Measurements from ENCODE around the gene WNK2. TPM values are rescaled to one million over a fixed set of nuclear protein-coding genes. Genes with fewer than 3 reads are reported as not detected.

The WNK2 gene
- total and polyA plus RNA-seq, 2 donors (not counting 3 experiments of a cell fraction or from before 2014, with no cell fraction given): not detected

DNA sequence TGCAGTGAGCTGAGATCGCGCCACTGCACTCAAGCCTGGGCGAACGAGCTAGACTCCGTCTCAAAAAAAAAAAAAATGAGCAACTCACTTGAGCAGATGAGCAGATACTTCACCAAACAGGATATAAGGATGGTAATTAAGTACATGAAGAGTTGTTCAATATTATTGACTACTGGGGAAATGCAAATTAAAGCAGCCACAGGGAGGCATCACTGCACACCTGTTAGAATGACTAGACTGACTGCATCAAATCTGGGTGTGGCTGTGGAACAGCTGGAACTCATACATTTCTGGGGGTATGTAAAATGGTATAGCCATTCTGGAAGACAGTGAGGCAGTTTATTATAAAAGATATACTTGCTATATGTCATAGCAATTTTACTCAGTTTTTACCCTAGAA, 93.0 kb downstream of the WNK2 start:
- no peaks in the 10 kb centered on the region for H4K20me1 ChIP-seq (replicated peaks; ENCODE audit: control insufficient read depth, extremely low read depth, insufficient read depth, low read length)
- no peaks in the 10 kb centered on the region for H3K79me2 ChIP-seq (ENCODE audit: control insufficient read depth, insufficient read depth, low read length)
- H3K9ac ChIP-seq (replicated peaks; ENCODE audit: extremely low read depth, insufficient read depth, low read length): no peak overlapping the region
- intact Hi-C loops (cut with micrococcal nuclease) (no loop called here), dilution Hi-C loops (cut with MboI; ENCODE audit: extremely low pct_ligation_motif_present, low sequenced_read_pairs) (no loop called here)
- CTCF ChIA-PET: interaction anchor here (0.8 kb wide), 1 partner anchor 109 kb away, joined by 3 read pairs; no protein-coding TSS in a partner anchor
- H3K4me1 ChIP-seq (ENCODE audit: control insufficient read depth, extremely low read depth, insufficient read depth, low read length): no peaks in the 10 kb centered on the region
- no TSS peak for BruUV-seq (replicated peaks)
- no peaks in the 10 kb centered on the region for H3K9me3 ChIP-seq (replicated peaks; ENCODE audit: control insufficient read depth, insufficient read depth, low read length)
- DNase-seq (ENCODE audit: low read depth, low spot score) (no peak), FAIRE-seq (no peak)
- no peak overlapping the region for H3K4me2 ChIP-seq (ENCODE audit: insufficient read depth, low read length)
- no peak overlapping the region for H2AFZ ChIP-seq (ENCODE audit: low read depth, low read length)
- H3K9me1 ChIP-seq (replicated peaks; ENCODE audit: control insufficient read depth, extremely low read depth, insufficient read depth, low read length): no peaks in the 10 kb centered on the region
- POLR2A ChIA-PET: no interaction called here
- H3K36me3 ChIP-seq (ENCODE audit: control insufficient read depth in 2 of 2, extremely low read depth in 1 of 2, insufficient read depth in 2 of 2, low read length in 2 of 2): no peaks in the 10 kb centered on the region
- no peak overlapping the region for H3K27ac ChIP-seq (ENCODE audit: insufficient read depth, low read depth, low read length)
- TF ChIP-seq, protein P1, sequence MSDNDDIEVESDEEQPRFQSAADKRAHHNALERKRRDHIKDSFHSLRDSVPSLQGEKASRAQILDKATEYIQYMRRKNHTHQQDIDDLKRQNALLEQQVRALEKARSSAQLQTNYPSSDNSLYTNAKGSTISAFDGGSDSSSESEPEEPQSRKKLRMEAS (IDR thresholded peaks at IDR 0.05; ENCODE audit: insufficient read depth, insufficient read length): no peak
- TF ChIP-seq MYC (IDR thresholded peaks at IDR 0.05; ENCODE audit: low read depth, low read length) (no peak), GATA2 (IDR thresholded peaks at IDR 0.05; ENCODE audit: insufficient read depth, insufficient read length, low read depth, low read length) (no peak), JUN (IDR thresholded peaks at IDR 0.05; ENCODE audit: borderline replicate concordance, insufficient read depth, insufficient read length, low read depth) (no peak), EZH2 (IDR thresholded peaks at IDR 0.05; ENCODE audit: borderline replicate concordance, low read depth, low read length, severe bottlenecking) (no peak), POLR2A (IDR thresholded peaks at IDR 0.05; ENCODE audit: low read depth, low read length) (no peak), POLR2AphosphoS5 (IDR thresholded peaks at IDR 0.05; ENCODE audit: insufficient read depth, low read depth, low read length) (no peak), FOS (IDR thresholded peaks at IDR 0.05; ENCODE audit: borderline replicate concordance, insufficient read depth, low read length) (no peak)
- TF ChIP-seq, protein P2, sequence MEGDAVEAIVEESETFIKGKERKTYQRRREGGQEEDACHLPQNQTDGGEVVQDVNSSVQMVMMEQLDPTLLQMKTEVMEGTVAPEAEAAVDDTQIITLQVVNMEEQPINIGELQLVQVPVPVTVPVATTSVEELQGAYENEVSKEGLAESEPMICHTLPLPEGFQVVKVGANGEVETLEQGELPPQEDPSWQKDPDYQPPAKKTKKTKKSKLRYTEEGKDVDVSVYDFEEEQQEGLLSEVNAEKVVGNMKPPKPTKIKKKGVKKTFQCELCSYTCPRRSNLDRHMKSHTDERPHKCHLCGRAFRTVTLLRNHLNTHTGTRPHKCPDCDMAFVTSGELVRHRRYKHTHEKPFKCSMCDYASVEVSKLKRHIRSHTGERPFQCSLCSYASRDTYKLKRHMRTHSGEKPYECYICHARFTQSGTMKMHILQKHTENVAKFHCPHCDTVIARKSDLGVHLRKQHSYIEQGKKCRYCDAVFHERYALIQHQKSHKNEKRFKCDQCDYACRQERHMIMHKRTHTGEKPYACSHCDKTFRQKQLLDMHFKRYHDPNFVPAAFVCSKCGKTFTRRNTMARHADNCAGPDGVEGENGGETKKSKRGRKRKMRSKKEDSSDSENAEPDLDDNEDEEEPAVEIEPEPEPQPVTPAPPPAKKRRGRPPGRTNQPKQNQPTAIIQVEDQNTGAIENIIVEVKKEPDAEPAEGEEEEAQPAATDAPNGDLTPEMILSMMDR (IDR thresholded peaks at IDR 0.05; ENCODE audit: extremely low read depth in 1 of 2, insufficient read depth in 1 of 2, low read depth in 1 of 2, low read length in 2 of 2): no peak
- no peak overlapping the region for H3K4me3 ChIP-seq (replicated peaks in 1 of 3; ENCODE audit: insufficient read depth in 1 of 3, low read depth in 1 of 3, low read length in 3 of 3)
- peaks cover 10 to 28% of the 10 kb centered on the region in 2 experiments for H3K27me3 ChIP-seq (ENCODE audit: control insufficient read depth in 2 of 2, insufficient read depth in 2 of 2, low read length in 2 of 2)

Data from endothelial cell of umbilical vein (primary cell).